HG03060 (cell line): ENCODE data around the gene COL9A1.
"Not testable (repeated sequence)": the region's sequence is repeated elsewhere in the genome, so short reads cannot be mapped to it uniquely, and the experiment has no call there.

ENCODE experiments used
- ATAC-seq: cut with Tn5 transposase; IDR thresholded peaks from one replicate; pipeline ENCODE4 v1.9.1; 2021; ENCODE audit warnings: low read depth, moderate number of reproducible peaks; ENCODE audit not compliant: unreplicated experiment

Gene COL9A1

GRCh38 chr6:70303034-70303525 lies at the start of gene COL9A1:
COL9A1 (minus strand) TSS chr6:70303084; CDS start chr6:70302924, 160 bp downstream.
- ATAC-seq = no peak

GRCh38 chr6:70351461-70351860 lies 48.6 kb upstream of the COL9A1 start:
- no peak for ATAC-seq

- no peak for ATAC-seq
Observed at GRCh38 chr6:70345619-70346018, 42.7 kb upstream of the COL9A1 start.

GRCh38 chr6:70343313-70343712 lies 40.4 kb upstream of the COL9A1 start:
- no peak for ATAC-seq

GRCh38 chr6:70339810-70340209 lies 36.9 kb upstream of the COL9A1 start:
- not testable (repeated sequence) for ATAC-seq

GRCh38 chr6:70338775-70339174 lies 35.9 kb upstream of the COL9A1 start:
- no peak for ATAC-seq

GRCh38 chr6:70337743-70338105 lies 34.8 kb upstream of the COL9A1 start:
- ATAC-seq = no peak

- ATAC-seq = no peak
Observed at GRCh38 chr6:70336996-70337742, 34.3 kb upstream of the COL9A1 start.

GRCh38 chr6:70327036-70327435 lies 24.2 kb upstream of the COL9A1 start:
- no peak for ATAC-seq

GRCh38 chr6:70325009-70325408 lies 22.1 kb upstream of the COL9A1 start:
- no peak for ATAC-seq

- not testable (repeated sequence) for ATAC-seq
Observed at GRCh38 chr6:70317799-70318198, 14.9 kb upstream of the COL9A1 start.

GRCh38 chr6:70315079-70315751 lies 12.3 kb upstream of the COL9A1 start:
- ATAC-seq = peak; percentile 54

GRCh38 chr6:70314296-70314695 lies 11.4 kb upstream of the COL9A1 start:
- ATAC-seq = no peak

- no peak for ATAC-seq
Observed at GRCh38 chr6:70312165-70312745, 9.4 kb upstream of the COL9A1 start.

GRCh38 chr6:70310063-70310694 lies 7.3 kb upstream of the COL9A1 start:
- no peak for ATAC-seq

GRCh38 chr6:70309243-70309642 lies 6.4 kb upstream of the COL9A1 start:
- no peak for ATAC-seq

GRCh38 chr6:70308142-70308541 lies 5.3 kb upstream of the COL9A1 start:
- ATAC-seq = not testable (repeated sequence)

GRCh38 chr6:70307008-70307407 lies 4.1 kb upstream of the COL9A1 start:
- no peak for ATAC-seq

- ATAC-seq = no peak
Observed at GRCh38 chr6:70304616-70305015, 1.7 kb upstream of the COL9A1 start.

- no peak for ATAC-seq
Observed at GRCh38 chr6:70299456-70299855, 3.4 kb downstream of the COL9A1 start.

GRCh38 chr6:70298068-70298467 lies 4.8 kb downstream of the COL9A1 start:
- no peak for ATAC-seq
